ENCODE data around the gene RPLP1. TPM values are rescaled to one million over a fixed set of nuclear protein-coding genes. Genes with fewer than 3 reads are reported as not detected.

RPLP1 gene
- total and polyA plus RNA-seq, 2 of the 8 experiments (the other 6 are each of a cell fraction or from before 2014, with no cell fraction given): 2,089 to 4,387 TPM

DNA sequence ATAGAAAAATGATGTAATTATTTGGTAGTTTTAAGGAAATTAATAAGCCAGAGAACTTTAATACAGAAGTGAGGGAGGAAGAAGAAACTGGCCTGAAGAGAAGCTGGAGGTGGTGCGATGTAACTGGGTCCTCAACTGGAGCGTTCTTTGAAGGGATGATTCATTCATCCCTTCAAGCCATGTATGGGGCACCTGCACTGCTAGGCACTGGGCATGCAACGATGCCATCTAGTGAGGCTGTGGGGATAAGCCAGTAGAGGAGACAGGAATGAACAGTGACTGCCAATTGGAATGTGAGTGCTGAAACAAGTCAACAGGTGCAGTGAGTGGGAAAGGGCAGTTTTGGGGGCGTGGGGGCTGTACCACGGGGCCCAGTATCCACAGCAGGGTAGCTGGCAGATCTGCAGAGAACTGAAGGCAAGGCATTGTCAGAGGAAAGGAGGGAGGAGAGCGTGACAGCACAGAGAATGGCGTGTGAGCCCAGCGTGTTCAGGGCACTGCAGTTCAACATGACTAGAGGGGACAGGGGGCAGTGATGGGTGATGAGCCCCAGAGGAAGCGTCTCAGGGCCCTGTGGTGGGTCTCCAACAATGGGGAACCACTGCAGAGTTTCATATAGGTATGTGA is 42.3 kb upstream of the RPLP1 start:
- Histone ChIP-seq H4K5ac (ENCODE audit: insufficient read length, low read depth, low read length) (no peak overlapping the region), H2BK120ac (replicated peaks; ENCODE audit: low read depth, low read length) (no peak overlapping the region), H4K20me1 (replicated peaks in 1 of 2; ENCODE audit: control insufficient read depth in 1 of 2, insufficient read depth in 2 of 2, low read length in 2 of 2) (peaks cover 0 to under 1% of the 10 kb centered on the region in 2 experiments), H2AK5ac (ENCODE audit: low read depth, low read length) (no peak overlapping the region), H3K27me3 (replicated peaks in 1 of 4; ENCODE audit: control insufficient read depth in 3 of 4, extremely low read depth in 1 of 4, insufficient read depth in 3 of 4, low read length in 3 of 4) (no peaks in the 10 kb centered on the region), H2BK12ac (ENCODE audit: low read depth, low read length) (no peak overlapping the region), H4K91ac (replicated peaks; ENCODE audit: insufficient read length, low read length) (no peak overlapping the region), H3K9me3 (ENCODE audit: insufficient read depth in 2 of 2, low read depth in 1 of 2, low read length in 1 of 2) (no peaks in the 10 kb centered on the region), H3K4ac (replicated peaks; ENCODE audit: insufficient read length, low read depth, low read length) (no peak overlapping the region), H3K14ac (ENCODE audit: insufficient read length) (no peak overlapping the region), H3K18ac (ENCODE audit: extremely low read depth, low read length) (no peak overlapping the region), H3K36me3 (ENCODE audit: control insufficient read depth in 2 of 4, insufficient read depth in 4 of 4, low read length in 3 of 4) (no peaks in the 10 kb centered on the region), H3K56ac (replicated peaks; ENCODE audit: insufficient read length, low read depth, low read length) (no peak overlapping the region), H2BK20ac (ENCODE audit: low read length) (no peak overlapping the region), H3K79me1 (ENCODE audit: low read depth, low read length) (no peaks in the 10 kb centered on the region), H3K79me2 (ENCODE audit: control insufficient read depth in 1 of 2, insufficient read depth in 2 of 2, low read length in 2 of 2) (peaks cover 0 to 7% of the 10 kb centered on the region in 2 experiments; a peak in 3 of 4 replicates), H3K9ac (replicated peaks in 1 of 4; ENCODE audit: extremely low read depth in 1 of 4, low read depth in 3 of 4, low read length in 3 of 4) (no peak overlapping the region), H4K8ac (ENCODE audit: extremely low read depth, insufficient read depth, low read length) (no peak overlapping the region; the same call in 1 of the 2 replicates), H3K23ac (ENCODE audit: insufficient read length) (no peak overlapping the region), H2BK15ac (ENCODE audit: low read length) (no peak overlapping the region), H3K4me2 (ENCODE audit: insufficient read depth in 1 of 2, low read depth in 2 of 2, low read length in 2 of 2) (no peak overlapping the region), H2BK5ac (ENCODE audit: low read depth, low read length) (no peak overlapping the region), H3K27ac (ENCODE audit: low read depth, low read length) (no peak overlapping the region), H3K4me1 (replicated peaks in 1 of 4; ENCODE audit: control insufficient read depth in 3 of 4, insufficient read depth in 4 of 4, low read length in 3 of 4) (peaks cover 0 to 2% (median 0%) of the 10 kb centered on the region in 4 experiments; a peak in 1 of 7 replicates), H2AFZ (ENCODE audit: low read length) (no peak overlapping the region), H3K23me2 (ENCODE audit: low read depth, low read length) (peaks cover 4% of the 10 kb centered on the region; the same call in 1 of the 2 replicates), H3K4me3 (ENCODE audit: extremely low read depth in 1 of 4, insufficient read depth in 2 of 4, low read depth in 3 of 4, low read length in 4 of 4) (no peak overlapping the region)
- FAIRE-seq (no peak), DNase-seq (ENCODE audit: low read depth in 1 of 2, low spot score in 2 of 2) (no peak)
- WGBS, 2 experiments (ENCODE audit: extremely low coverage in 1 of 2, insufficient coverage in 1 of 2, insufficient read length in 1 of 2, insufficient replicate concordance in 2 of 2, low coverage in 1 of 2, low lambda C conversion rate in 2 of 2, missing lambda C conversion rate in 1 of 2): 62% methylated on average over 8 of the region's 9 CpGs; no CpG with 5 or more reads in 1 of the 2 experiments
- ChIA-PET CTCF (ENCODE audit: partially characterized antibody) (interaction anchor here (0.9 to 2.3 kb wide), 6 partner anchors 15 to 353 kb away, joined by 3 to 10 read pairs (median 3); no protein-coding TSS in a partner anchor), POLR2A (ENCODE audit: partially characterized antibody) (interaction anchor here (2.9 kb wide), 1 partner anchor 42 kb away, joined by 13 read pairs; the partner anchor contains the start of gene RPLP1)
- TF ChIP-seq HDAC2 (IDR thresholded peaks at IDR 0.05; ENCODE audit: borderline replicate concordance in 1 of 2, low read depth in 2 of 2, low read length in 2 of 2): no peak
- peak; percentile 61 to 75 (median 65) for TF ChIP-seq CTCF (IDR thresholded peaks at IDR 0.05; ENCODE audit: control extremely low read depth in 1 of 3, insufficient read depth in 1 of 3, low read depth in 1 of 3, low read length in 3 of 3)
- peak; percentile 80 to 83 for TF ChIP-seq RAD21 (IDR thresholded peaks at IDR 0.05 in 1 of 2, conservative IDR thresholded peaks at IDR 0.05 in 1 of 2; ENCODE audit: low read depth in 2 of 2, low read length in 2 of 2)

All from H1 (cell line).